CD4-positive, CD25-positive, alpha-beta regulatory T cell (primary cell): ENCODE data around the gene PTPN13. TPM values are rescaled to one million over a fixed set of nuclear protein-coding genes. Genes with fewer than 3 reads are reported as not detected.

ENCODE experiments used
- ATAC-seq, 2 donors: fragments of 150-1000 bp; cut with Tn5 transposase; one replicate each; pipeline ENCODE4 v1.10.0; 2021; ENCODE audit warnings: low read depth in 2 of 2, moderate number of reproducible peaks in 2 of 2, moderate library complexity in 1 of 2
- DNase-seq, 3 donors: peaks; one replicate each; pipeline versions ENCODE4 v3.0.0 to v3.0.0-alpha.2; 2012 to 2022; ENCODE audit warnings: mixed read lengths in 1 of 3
- H3K27ac ChIP-seq: one replicate; pipeline ENCODE4 v1.7.0; 2013; ENCODE audit warnings: mild to moderate bottlenecking, low read length; ENCODE audit not compliant: insufficient read depth, poor library complexity, severe bottlenecking
- H3K27me3 ChIP-seq: one replicate; pipeline ENCODE4 v1.7.0; 2013; ENCODE audit warnings: low read length; ENCODE audit not compliant: control insufficient read depth, insufficient read depth
- H3K36me3 ChIP-seq: one replicate; pipeline ENCODE4 v1.7.0; 2013; ENCODE audit warnings: mild to moderate bottlenecking, low read length, moderate library complexity; ENCODE audit not compliant: control insufficient read depth, insufficient read depth
- H3K4me1 ChIP-seq: 2 replicates; pipeline ENCODE4 v1.7.0; 2013; ENCODE audit warnings: mild to moderate bottlenecking, low read length; ENCODE audit not compliant: insufficient read depth, control insufficient read depth, poor library complexity, severe bottlenecking
- H3K4me3 ChIP-seq: one replicate; pipeline ENCODE4 v1.7.0; 2013; ENCODE audit warnings: low read depth, mild to moderate bottlenecking, low read length, moderate library complexity
- H3K9me3 ChIP-seq, 2 experiments: 1 replicate in 1 of 2; 2 replicates in 1 of 2; pipeline ENCODE4 v1.7.0; 2013; ENCODE audit warnings: low read length in 2 of 2, mild to moderate bottlenecking in 1 of 2, moderate library complexity in 1 of 2; ENCODE audit not compliant: control insufficient read depth in 2 of 2
- H3K27ac Mint-ChIP-seq, 3 donors: one replicate each; pipeline ENCODE4 v1.8.0; 2020 to 2022; ENCODE audit warnings: mild to moderate bottlenecking in 3 of 3, mixed read lengths in 3 of 3, moderate library complexity in 2 of 3
- H3K27me3 Mint-ChIP-seq: one replicate; pipeline ENCODE4 v1.8.0; 2022; ENCODE audit warnings: mild to moderate bottlenecking, mixed read lengths
- H3K36me3 Mint-ChIP-seq: one replicate; pipeline ENCODE4 v1.8.0; 2020; ENCODE audit warnings: mixed read lengths
- H3K4me1 Mint-ChIP-seq, 4 donors: one replicate each; pipeline ENCODE4 v1.8.0; 2020 to 2022; ENCODE audit warnings: mixed read lengths in 4 of 4, mild to moderate bottlenecking in 1 of 4
- H3K4me3 Mint-ChIP-seq, 4 donors: one replicate each; pipeline ENCODE4 v1.8.0; 2020 to 2022; ENCODE audit warnings: mild to moderate bottlenecking in 4 of 4, mixed read lengths in 4 of 4, moderate library complexity in 3 of 4
- H3K9me3 Mint-ChIP-seq, 7 donors: one replicate each; pipeline ENCODE4 v1.8.0; 2020 to 2022; ENCODE audit warnings: mixed read lengths in 7 of 7, mild to moderate bottlenecking in 3 of 7, moderate library complexity in 2 of 7
- polyA plus RNA-seq, 4 donors: library from polyadenylated mRNA; unstranded; fragments of 300-500 nt; fragmentation: Illumina TruSeq; gene quantifications; one replicate each; pipeline ENCODE4 v1.2.3, GENCODE V29; 2021
- total RNA-seq: library from RNA; stranded (reverse); gene quantifications from one replicate; pipeline ENCODE4 v1.2.3, GENCODE V29; 2022

PTPN13 gene
- total and polyA plus RNA-seq, 5 donors from 2014 or later = 0.15 to 4.6 (median 0.20) TPM; not detected in 1

DNA sequence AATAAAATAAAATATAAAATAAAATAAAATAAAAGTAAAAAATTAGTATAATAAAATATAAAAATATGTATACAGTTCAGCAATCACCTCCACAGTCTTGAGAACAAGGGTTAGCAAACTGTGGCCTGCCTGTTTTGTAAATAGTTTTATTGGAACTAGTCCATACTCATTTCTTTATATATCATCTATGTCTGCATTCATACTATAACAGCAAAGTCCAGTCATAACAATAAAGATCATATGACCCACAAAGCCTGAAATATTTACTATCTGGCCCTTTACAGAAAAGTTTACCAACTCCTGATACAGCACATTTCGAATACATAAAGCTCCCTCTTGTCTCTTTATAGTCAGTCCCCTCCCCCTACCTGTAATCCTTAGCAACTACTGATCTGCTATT lies 143.1 kb downstream of the PTPN13 start:
- Mint-ChIP-seq H3K27ac (no peak overlapping the region), H3K27me3 (peaks cover 4% of the 10 kb centered on the region), H3K9me3 (peaks cover 0 to 8% (median 1%) of the 10 kb centered on the region in 7 donors), H3K4me3 (no peak overlapping the region), H3K36me3 (no peaks in the 10 kb centered on the region), H3K4me1 (no peaks in the 10 kb centered on the region)
- Histone ChIP-seq H3K36me3 (no peaks in the 10 kb centered on the region), H3K27ac (no peak overlapping the region), H3K4me3 (no peak overlapping the region), H3K9me3 (no peaks in the 10 kb centered on the region), H3K27me3 (no peaks in the 10 kb centered on the region), H3K4me1 (no peaks in the 10 kb centered on the region)
- DNase-seq (no peak), ATAC-seq (no peak)

GRCh38 chr4:86741846-86742245 lies 147.7 kb downstream of the PTPN13 start:
- H3K4me3 ChIP-seq = no peak overlapping the region
- H3K4me1 Mint-ChIP-seq = no peaks in the 10 kb centered on the region
- H3K27ac ChIP-seq = no peak overlapping the region
- no peak overlapping the region for H3K27ac Mint-ChIP-seq
- H3K27me3 ChIP-seq = no peaks in the 10 kb centered on the region
- ATAC-seq = no peak
- H3K9me3 Mint-ChIP-seq = peaks cover 0 to 8% (median 2%) of the 10 kb centered on the region in 7 donors
- H3K4me1 ChIP-seq = no peaks in the 10 kb centered on the region
- H3K36me3 Mint-ChIP-seq = no peaks in the 10 kb centered on the region
- H3K36me3 ChIP-seq = no peaks in the 10 kb centered on the region
- H3K4me3 Mint-ChIP-seq = no peak overlapping the region
- DNase-seq = no peak
- H3K27me3 Mint-ChIP-seq = no peaks in the 10 kb centered on the region
- H3K9me3 ChIP-seq = no peaks in the 10 kb centered on the region

GRCh38 chr4:86744570-86744969 lies 150.5 kb downstream of the PTPN13 start:
- H3K4me1 ChIP-seq = no peaks in the 10 kb centered on the region
- H3K4me3 ChIP-seq = no peak overlapping the region
- Mint-ChIP-seq H3K27ac (no peak overlapping the region), H3K9me3 (peaks cover 0 to 8% (median 2%) of the 10 kb centered on the region in 7 donors), H3K36me3 (no peaks in the 10 kb centered on the region), H3K27me3 (peaks cover 8% of the 10 kb centered on the region), H3K4me3 (no peak overlapping the region), H3K4me1 (no peaks in the 10 kb centered on the region)
- DNase-seq (no peak), ATAC-seq (no peak)
- H3K27me3 ChIP-seq = peaks cover 2% of the 10 kb centered on the region
- no peaks in the 10 kb centered on the region for H3K9me3 ChIP-seq
- H3K27ac ChIP-seq = no peak overlapping the region
- H3K36me3 ChIP-seq = no peaks in the 10 kb centered on the region

DNA sequence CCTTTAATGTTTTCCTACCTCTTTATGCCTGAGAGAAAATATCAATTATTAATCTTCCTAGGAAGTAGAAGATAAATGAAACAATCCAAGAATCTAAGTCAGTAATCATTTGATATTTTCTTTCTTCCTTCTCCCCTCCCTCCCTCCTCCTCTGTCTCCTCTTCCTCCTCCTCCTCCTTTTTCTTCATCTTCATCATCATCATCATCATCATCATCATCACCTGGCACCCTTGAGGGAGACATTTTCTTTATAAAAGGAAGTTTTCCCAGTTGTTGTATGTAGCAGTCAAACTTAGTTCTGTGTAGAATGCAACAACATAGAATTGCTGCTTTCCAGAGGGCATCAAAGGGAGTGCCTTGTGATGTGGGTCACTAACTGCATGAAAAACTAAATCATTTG lies 155.0 kb downstream of the PTPN13 start:
- ATAC-seq (no peak), DNase-seq (no peak)
- Mint-ChIP-seq H3K27me3 (peaks cover 8% of the 10 kb centered on the region), H3K27ac (no peak overlapping the region), H3K4me1 (no peaks in the 10 kb centered on the region), H3K36me3 (no peaks in the 10 kb centered on the region), H3K4me3 (no peak overlapping the region), H3K9me3 (peaks cover 0 to 2% (median 0%) of the 10 kb centered on the region in 7 donors)
- H3K36me3 ChIP-seq = no peaks in the 10 kb centered on the region
- H3K4me1 ChIP-seq = no peaks in the 10 kb centered on the region
- H3K4me3 ChIP-seq = no peak overlapping the region
- H3K27me3 ChIP-seq = peaks cover 2% of the 10 kb centered on the region
- no peaks in the 10 kb centered on the region for H3K9me3 ChIP-seq
- H3K27ac ChIP-seq = no peak overlapping the region

GRCh38 chr4:86755388-86755787 lies 161.3 kb downstream of the PTPN13 start:
- no peaks in the 10 kb centered on the region for H3K4me1 Mint-ChIP-seq
- no peaks in the 10 kb centered on the region for H3K9me3 ChIP-seq

DNA sequence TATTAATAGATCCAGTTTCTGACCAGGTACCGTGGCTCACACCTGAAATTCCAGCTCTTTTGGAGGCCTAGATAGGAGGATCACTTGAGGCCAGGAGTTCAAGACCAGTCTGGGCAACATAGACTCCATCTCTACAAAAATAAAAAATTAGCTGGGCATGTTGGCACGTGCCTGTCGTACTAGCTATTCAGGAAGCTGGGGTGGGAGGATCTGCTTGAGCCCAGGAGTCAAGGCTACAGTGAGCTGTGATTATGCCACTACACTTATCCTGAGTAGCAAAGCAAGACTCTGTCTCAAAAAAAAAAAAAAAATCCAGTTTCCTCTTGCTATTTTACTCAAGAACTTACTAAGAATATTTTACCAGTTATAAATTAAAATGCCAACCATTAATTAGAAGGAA lies 163.4 kb downstream of the PTPN13 start:
- Histone ChIP-seq H3K4me1 (no peaks in the 10 kb centered on the region), H3K4me3 (no peak overlapping the region), H3K27ac (no peak overlapping the region), H3K36me3 (no peaks in the 10 kb centered on the region), H3K9me3 (no peaks in the 10 kb centered on the region), H3K27me3 (no peaks in the 10 kb centered on the region)
- Mint-ChIP-seq H3K4me1 (no peaks in the 10 kb centered on the region), H3K9me3 (peaks cover 0 to 1% (median 0%) of the 10 kb centered on the region in 7 donors), H3K4me3 (no peak overlapping the region), H3K27ac (no peak overlapping the region), H3K27me3 (peaks cover 5% of the 10 kb centered on the region), H3K36me3 (no peaks in the 10 kb centered on the region)
- ATAC-seq = no peak
- DNase-seq = no peak

More at GRCh38 chr4:86755388-86755787, 161.3 kb downstream of the PTPN13 start:
- DNase-seq = no peak
- Histone ChIP-seq H3K27ac (no peak overlapping the region), H3K36me3 (no peaks in the 10 kb centered on the region), H3K4me1 (no peaks in the 10 kb centered on the region), H3K4me3 (no peak overlapping the region), H3K27me3 (no peaks in the 10 kb centered on the region)
- Mint-ChIP-seq H3K27me3 (peaks cover 5% of the 10 kb centered on the region), H3K9me3 (peaks cover 0 to 1% (median 0%) of the 10 kb centered on the region in 7 donors), H3K36me3 (no peaks in the 10 kb centered on the region), H3K4me3 (no peak overlapping the region), H3K27ac (no peak overlapping the region)
- no peak for ATAC-seq

DNA sequence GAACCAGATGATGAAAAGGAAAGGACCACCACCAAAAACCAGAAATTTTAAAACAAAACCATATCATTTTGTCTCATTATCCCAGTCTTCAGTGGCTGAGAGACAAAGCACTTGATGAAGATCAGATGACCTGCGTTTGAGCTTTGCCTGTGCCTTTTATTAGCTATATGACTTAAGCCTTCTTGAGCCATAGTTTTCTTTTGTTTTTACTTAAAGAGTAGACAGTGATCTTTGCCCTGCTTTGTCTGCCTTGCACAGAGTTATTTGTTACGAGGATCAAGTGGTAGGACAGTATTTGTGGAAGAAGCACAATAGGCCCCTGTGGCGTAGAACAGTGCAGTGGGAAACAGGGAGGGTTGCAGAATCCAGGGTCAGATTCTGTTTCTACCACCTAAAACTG lies 165.2 kb downstream of the PTPN13 start:
- H3K27ac Mint-ChIP-seq = no peak overlapping the region
- no peak for DNase-seq
- H3K9me3 ChIP-seq = no peaks in the 10 kb centered on the region

GRCh38 chr4:86762649-86763048 lies 168.5 kb downstream of the PTPN13 start:
- no peak for ATAC-seq

More for the DNA sequence above, 165.2 kb downstream of the PTPN13 start:
- Histone ChIP-seq H3K27ac (no peak overlapping the region), H3K36me3 (no peaks in the 10 kb centered on the region), H3K4me1 (no peaks in the 10 kb centered on the region), H3K4me3 (no peak overlapping the region), H3K27me3 (no peaks in the 10 kb centered on the region)
- Mint-ChIP-seq H3K36me3 (no peaks in the 10 kb centered on the region), H3K27me3 (peaks cover 5% of the 10 kb centered on the region), H3K4me1 (no peaks in the 10 kb centered on the region), H3K9me3 (peaks cover 0 to 1% (median 0%) of the 10 kb centered on the region in 7 donors), H3K4me3 (no peak overlapping the region)
- no peak for ATAC-seq

More at GRCh38 chr4:86762649-86763048, 168.5 kb downstream of the PTPN13 start:
- H3K9me3 Mint-ChIP-seq = no peaks in the 10 kb centered on the region
- H3K27ac ChIP-seq = no peak overlapping the region
- no peaks in the 10 kb centered on the region for H3K4me1 ChIP-seq
- H3K4me3 Mint-ChIP-seq = no peak overlapping the region
- no peaks in the 10 kb centered on the region for H3K9me3 ChIP-seq
- H3K27me3 ChIP-seq = no peaks in the 10 kb centered on the region
- no peak overlapping the region for H3K4me3 ChIP-seq
- H3K4me1 Mint-ChIP-seq = no peaks in the 10 kb centered on the region
- H3K27me3 Mint-ChIP-seq = no peaks in the 10 kb centered on the region
- no peaks in the 10 kb centered on the region for H3K36me3 Mint-ChIP-seq
- H3K27ac Mint-ChIP-seq = no peak overlapping the region
- no peak for DNase-seq
- H3K36me3 ChIP-seq = no peaks in the 10 kb centered on the region
